T-cell (primary cell): Measurements from ENCODE around the gene ARHGEF28. TPM values are rescaled to one million over a fixed set of nuclear protein-coding genes. Genes with fewer than 3 reads are reported as not detected.

Experiments
- ATAC-seq, 4 experiments: fragments of 200-7000 bp in 3 of 4; fragments of 150-1000 bp in 1 of 4; cut with Tn5 transposase; replicated peaks in 1 of 4; 1 replicate in 3 of 4; 2 replicates in 1 of 4; pipeline ENCODE4 v1.10.0; 2021; ENCODE audit warnings: moderate library complexity in 3 of 4, mild to moderate bottlenecking in 2 of 4, moderate number of reproducible peaks in 1 of 4
- CTCF ChIA-PET, 2 donors: fragments of 300-600 bp; sonication (Branson Sonifier 250); formaldehyde crosslinking; loops; one replicate each; lab custom pipeline; 2022; ENCODE audit warnings: antibody characterized with exemption in 2 of 2; lab: Charles Lee
- POLR2A ChIA-PET, 2 donors: fragments of 300-600 bp; sonication (Branson Sonifier 250); formaldehyde crosslinking; loops; one replicate each; lab custom pipeline; 2022; ENCODE audit warnings: antibody characterized with exemption in 2 of 2; lab: Charles Lee
- DNase-seq, 35 experiments: peaks; one replicate each; pipeline versions ENCODE4 v3.0.0 to v3.0.0-alpha.2; 2013 to 2023
- H3K27ac ChIP-seq: one replicate; pipeline ENCODE4 v1.5.1; 2013; ENCODE audit warnings: low read length
- H3K27me3 ChIP-seq, 2 experiments: replicated peaks in 1 of 2; 1 replicate in 1 of 2; 2 replicates in 1 of 2; pipeline versions ENCODE4 v1.6.1 to v1.7.0; 2013; ENCODE audit warnings: low read length in 1 of 2, mixed read lengths in 1 of 2; ENCODE audit not compliant: control insufficient read depth in 2 of 2, insufficient read depth in 2 of 2; ENCODE audit errors: extremely low read depth in 1 of 2
- H3K36me3 ChIP-seq, 2 donors: 1 replicate in 1 of 2; 2 replicates in 1 of 2; pipeline versions ENCODE4 v1.6.1 to v1.7.0; 2013; ENCODE audit warnings: low read length in 1 of 2; ENCODE audit not compliant: control insufficient read depth in 2 of 2, insufficient read depth in 1 of 2; ENCODE audit errors: extremely low read depth in 1 of 2
- H3K4me1 ChIP-seq, 2 experiments: 1 replicate in 1 of 2; 2 replicates in 1 of 2; pipeline versions ENCODE4 v1.6.1 to v1.7.0; 2013; ENCODE audit warnings: low read length in 2 of 2, mixed read lengths in 1 of 2; ENCODE audit not compliant: insufficient read depth in 2 of 2, control insufficient read depth in 1 of 2; ENCODE audit errors: extremely low read depth in 1 of 2
- H3K4me3 ChIP-seq, 2 donors: 1 replicate in 1 of 2; 2 replicates in 1 of 2; pipeline versions ENCODE4 v1.5.1 to v1.7.0; 2013; ENCODE audit warnings: mild to moderate bottlenecking in 2 of 2, low read length in 1 of 2, moderate library complexity in 1 of 2; ENCODE audit not compliant: control insufficient read depth in 1 of 2; ENCODE audit errors: extremely low read depth in 1 of 2
- H3K9me3 ChIP-seq: 2 replicates; pipeline ENCODE4 v1.7.0; 2013
- H3K27ac Mint-ChIP-seq, 2 donors: one replicate each; pipeline ENCODE4 v1.8.0; 2020 to 2021; ENCODE audit warnings: mild to moderate bottlenecking in 2 of 2, mixed read lengths in 2 of 2
- H3K27me3 Mint-ChIP-seq, 2 donors: one replicate each; pipeline ENCODE4 v1.8.0; 2021 to 2022; ENCODE audit warnings: mixed read lengths in 2 of 2
- H3K36me3 Mint-ChIP-seq: one replicate; pipeline ENCODE4 v1.8.0; 2021; ENCODE audit warnings: mixed read lengths
- H3K4me1 Mint-ChIP-seq, 3 donors: one replicate each; pipeline ENCODE4 v1.8.0; 2020 to 2022; ENCODE audit warnings: mixed read lengths in 3 of 3, mild to moderate bottlenecking in 1 of 3
- H3K4me3 Mint-ChIP-seq, 3 donors: one replicate each; pipeline ENCODE4 v1.8.0; 2020 to 2022; ENCODE audit warnings: mild to moderate bottlenecking in 3 of 3, mixed read lengths in 3 of 3, moderate library complexity in 3 of 3
- H3K9me3 Mint-ChIP-seq, 3 donors: one replicate each; pipeline ENCODE4 v1.8.0; 2020 to 2022; ENCODE audit warnings: mixed read lengths in 3 of 3
- WGBS: methylation state at CpG from one replicate; pipeline ENCODE4 v1.1.5; 2013; ENCODE audit warnings: missing lambda C conversion rate; ENCODE audit not compliant: insufficient coverage; 5-methylcytosine and 5-hydroxymethylcytosine counted together
- total RNA-seq, 35 experiments: library from RNA in 6 of 35; stranded (reverse) in 6 of 35; fragments of 120-200 nt in 1 of 35; gene quantifications; one replicate each; pipeline versions ENCODE4 v1.2.1 to v1.2.4 and lab custom pipeline; 2013 to 2026

Gene ARHGEF28
- total RNA-seq, 5 donors from 2014 or later (not counting 1 experiment from before 2014, with no cell fraction given): 0.05 to 0.73 (median 0.36) TPM

DNA sequence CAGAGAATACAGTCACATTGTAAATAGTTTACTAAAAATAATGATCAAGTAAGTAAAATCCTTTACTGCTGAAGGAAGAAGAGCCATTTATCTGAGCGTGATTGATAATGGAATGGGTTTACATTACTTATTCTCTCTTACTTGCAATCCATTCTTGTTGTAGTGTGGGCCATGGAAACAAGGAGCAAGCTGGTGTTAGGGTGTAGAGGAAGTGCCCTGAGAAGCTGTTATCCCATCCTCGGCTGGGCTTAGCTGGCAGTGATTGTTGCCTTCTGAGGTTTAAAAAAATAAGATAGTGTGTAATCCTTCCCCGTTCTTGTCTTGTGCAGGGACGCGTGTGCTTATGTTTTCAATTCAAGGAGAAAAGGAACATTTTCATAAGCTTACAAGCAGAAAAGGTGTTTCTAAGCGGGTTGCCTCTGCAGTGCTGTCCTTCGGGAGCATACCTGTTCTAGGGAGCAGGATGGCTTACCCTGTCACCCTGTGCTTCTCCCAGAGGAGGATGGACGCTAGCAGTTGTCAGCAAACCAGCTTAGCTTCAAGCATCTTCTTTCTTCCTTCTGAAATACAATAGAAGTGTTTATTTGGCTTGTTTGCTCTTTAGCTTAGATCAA is 188.3 kb downstream of the ARHGEF28 start:
- 83% methylated on average over 2 of the region's 8 CpGs for WGBS
- ATAC-seq (no peak), DNase-seq (no peak)
- Mint-ChIP-seq H3K27me3 (peaks cover 10 to 28% of the 10 kb centered on the region in 2 donors), H3K9me3 (no peaks in the 10 kb centered on the region), H3K27ac (no peak overlapping the region), H3K4me3 (no peak overlapping the region), H3K4me1 (no peaks in the 10 kb centered on the region), H3K36me3 (no peaks in the 10 kb centered on the region)
- H3K4me1 ChIP-seq: no peaks in the 10 kb centered on the region
- H3K4me3 ChIP-seq: no peak overlapping the region
- POLR2A ChIA-PET: no interaction called here
- peaks cover 2 to 3% of the 10 kb centered on the region in 2 experiments for H3K27me3 ChIP-seq
- H3K36me3 ChIP-seq: no peaks in the 10 kb centered on the region
- H3K9me3 ChIP-seq: no peaks in the 10 kb centered on the region
- no peak overlapping the region for H3K27ac ChIP-seq
- CTCF ChIA-PET: interaction anchor here in 1 of 2 donors (1.5 kb wide), 1 partner anchor 21 kb away, joined by 4 read pairs; no protein-coding TSS in a partner anchor

DNA sequence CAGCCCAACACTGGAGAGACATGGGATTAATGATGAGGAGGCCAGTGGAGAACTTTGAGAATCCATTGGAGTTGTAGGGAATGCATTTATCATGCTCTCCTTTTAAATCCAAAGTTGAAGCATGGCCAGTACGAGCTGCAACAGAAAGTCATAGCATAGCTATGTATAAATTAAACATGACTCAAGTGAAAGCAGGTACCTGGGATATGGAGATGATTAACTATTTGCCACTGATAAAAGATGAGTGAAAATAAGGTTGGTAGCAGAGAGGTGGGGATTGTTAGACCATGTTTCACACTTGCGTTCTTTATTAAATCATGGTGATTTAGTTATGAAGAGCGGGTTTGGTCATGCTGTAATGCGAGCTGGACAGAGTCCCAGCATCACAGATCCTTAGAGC is 189.6 kb downstream of the ARHGEF28 start:
- WGBS: 86% methylated on average over 1 of the region's 4 CpGs
- no peaks in the 10 kb centered on the region for H3K36me3 ChIP-seq
- ATAC-seq (no peak), DNase-seq (no peak)
- H3K9me3 ChIP-seq: no peaks in the 10 kb centered on the region
- H3K27me3 ChIP-seq: peaks cover 0 to 2% of the 10 kb centered on the region in 2 experiments
- Mint-ChIP-seq H3K27me3 (peaks cover 10 to 28% of the 10 kb centered on the region in 2 donors), H3K27ac (no peak overlapping the region), H3K4me3 (no peak overlapping the region), H3K9me3 (no peaks in the 10 kb centered on the region), H3K4me1 (no peaks in the 10 kb centered on the region), H3K36me3 (no peaks in the 10 kb centered on the region)
- H3K4me1 ChIP-seq: no peaks in the 10 kb centered on the region
- ChIA-PET CTCF (interaction anchor here in 1 of 2 donors (0.5 to 1.5 kb wide), 2 partner anchors 22 to 32 kb away, joined by 3 to 4 read pairs; no protein-coding TSS in a partner anchor), POLR2A (no interaction called here)
- H3K27ac ChIP-seq: no peak overlapping the region
- no peak overlapping the region for H3K4me3 ChIP-seq

DNA sequence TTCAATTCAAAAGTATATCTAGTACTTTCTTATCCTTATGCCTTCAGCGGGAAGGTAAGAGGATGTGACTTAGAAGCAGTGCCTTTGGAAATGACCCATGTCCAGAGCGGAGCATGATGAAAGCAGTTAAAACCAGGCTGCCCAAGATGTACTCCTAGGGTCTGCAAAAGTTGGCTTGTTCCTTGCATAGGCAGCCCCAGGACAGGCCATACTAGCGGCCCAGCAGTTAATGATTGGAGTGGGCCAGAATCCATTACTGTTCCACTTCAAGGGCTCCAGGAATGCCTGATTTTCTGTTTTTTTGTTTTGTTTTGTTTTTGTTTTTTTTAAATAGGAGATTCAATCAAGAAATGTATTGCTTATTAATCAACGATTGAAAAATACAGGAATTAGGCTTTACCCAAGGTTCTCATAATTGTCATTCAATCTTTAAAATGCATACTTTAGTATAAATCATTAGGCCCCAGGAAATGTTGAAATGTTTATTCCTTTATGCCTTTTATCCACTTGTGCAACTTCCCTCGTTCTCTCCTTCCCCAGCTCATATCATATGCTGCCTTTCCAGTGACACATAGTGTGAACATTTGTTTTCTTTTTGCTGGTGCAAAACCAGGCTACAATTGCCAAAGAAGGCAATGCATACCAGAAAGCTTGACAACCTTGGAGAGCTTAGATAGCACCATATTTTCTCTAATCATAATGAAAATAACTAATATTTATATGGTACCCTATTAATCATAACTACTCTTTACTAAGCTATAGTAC is 190.8 kb downstream of the ARHGEF28 start:
- no peaks in the 10 kb centered on the region for H3K4me1 ChIP-seq
- CTCF ChIA-PET: no interaction called here
- Mint-ChIP-seq H3K36me3 (no peaks in the 10 kb centered on the region), H3K9me3 (no peaks in the 10 kb centered on the region), H3K27ac (no peak overlapping the region), H3K4me1 (no peaks in the 10 kb centered on the region), H3K27me3 (peaks cover 10 to 31% of the 10 kb centered on the region in 2 donors), H3K4me3 (no peak overlapping the region)
- no peaks in the 10 kb centered on the region for H3K36me3 ChIP-seq
- POLR2A ChIA-PET: no interaction called here
- H3K27ac ChIP-seq: no peak overlapping the region
- no peak overlapping the region for H3K4me3 ChIP-seq
- 100% methylated on average over 2 of the region's 5 CpGs for whole genome bisulfite sequencing
- ATAC-seq (no peak), DNase-seq (no peak)
- peaks cover 0 to 2% of the 10 kb centered on the region in 2 experiments for H3K27me3 ChIP-seq
- H3K9me3 ChIP-seq: no peaks in the 10 kb centered on the region

DNA sequence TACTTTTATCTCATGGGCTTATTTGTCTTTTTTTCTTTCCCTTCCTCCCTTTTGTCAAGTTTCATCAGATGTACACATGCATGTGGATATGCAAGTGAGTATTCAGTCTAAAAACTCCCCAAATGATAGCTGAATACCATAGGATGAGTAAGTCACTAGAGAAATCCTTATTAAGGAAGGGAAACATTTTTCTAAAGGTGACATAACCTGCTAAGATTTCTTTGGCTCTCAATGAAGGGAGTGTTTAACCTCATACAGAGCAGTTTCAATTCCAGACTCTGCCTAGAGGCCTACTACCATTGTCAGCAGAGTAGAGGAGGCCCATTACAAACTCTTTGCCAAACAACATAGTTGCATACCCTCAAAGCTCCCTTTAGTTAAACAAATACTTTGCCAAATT is 192.4 kb downstream of the ARHGEF28 start:
- Histone ChIP-seq H3K27me3 (peaks cover 0 to 4% of the 10 kb centered on the region in 2 experiments), H3K4me1 (no peaks in the 10 kb centered on the region), H3K9me3 (no peaks in the 10 kb centered on the region), H3K4me3 (no peak overlapping the region), H3K36me3 (no peaks in the 10 kb centered on the region), H3K27ac (no peak overlapping the region)
- no peaks in the 10 kb centered on the region for H3K4me1 Mint-ChIP-seq
- H3K9me3 Mint-ChIP-seq: no peaks in the 10 kb centered on the region
- DNase-seq (no peak), ATAC-seq (no peak)
- ChIA-PET CTCF (no interaction called here), POLR2A (interaction anchor here (0.7 to 0.9 kb wide), 2 partner anchors 13 to 15 kb away, joined by 3 read pairs; no protein-coding TSS in a partner anchor)
- H3K36me3 Mint-ChIP-seq: no peaks in the 10 kb centered on the region
- no peak overlapping the region for H3K27ac Mint-ChIP-seq
- H3K4me3 Mint-ChIP-seq: no peak overlapping the region
- H3K27me3 Mint-ChIP-seq: peaks cover 8 to 23% of the 10 kb centered on the region in 2 donors

DNA sequence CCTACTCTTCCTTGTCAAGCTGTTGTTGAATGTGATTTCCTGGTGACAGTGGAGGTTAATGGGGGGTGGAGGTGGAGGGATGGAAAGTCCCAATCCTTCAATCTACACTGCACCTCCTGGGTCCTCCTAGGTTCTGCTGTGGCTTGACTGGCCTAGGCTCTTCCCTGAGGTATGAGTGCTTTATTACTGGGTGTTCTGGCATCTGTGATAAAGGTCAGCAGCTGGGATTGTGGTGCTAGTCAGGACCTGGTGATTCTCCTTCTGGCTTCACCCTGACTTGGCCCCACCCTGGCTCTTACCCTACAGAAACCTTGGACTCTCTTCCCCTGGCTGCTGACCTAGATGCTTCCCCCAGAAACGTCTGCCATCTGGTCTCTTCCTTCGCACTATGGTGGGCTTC is 194.3 kb downstream of the ARHGEF28 start:
- ChIA-PET POLR2A (no interaction called here), CTCF (interaction anchor here in 1 of 2 donors (0.6 kb wide), 1 partner anchor 304 kb away, joined by 5 read pairs; no protein-coding TSS in a partner anchor)
- Mint-ChIP-seq H3K4me1 (no peaks in the 10 kb centered on the region), H3K27ac (no peak overlapping the region), H3K4me3 (no peak overlapping the region), H3K27me3 (peaks cover 5 to 15% of the 10 kb centered on the region in 2 donors), H3K36me3 (no peaks in the 10 kb centered on the region), H3K9me3 (no peaks in the 10 kb centered on the region)
- H3K4me1 ChIP-seq: no peaks in the 10 kb centered on the region
- H3K36me3 ChIP-seq: no peaks in the 10 kb centered on the region
- no peak overlapping the region for H3K4me3 ChIP-seq
- no peak for ATAC-seq
- no peaks in the 10 kb centered on the region for H3K9me3 ChIP-seq
- DNase-seq: no peak
- WGBS: 71% methylated on average over 2 of the region's 2 CpGs
- peaks cover 0 to 3% of the 10 kb centered on the region in 2 experiments for H3K27me3 ChIP-seq
- H3K27ac ChIP-seq: no peak overlapping the region

DNA sequence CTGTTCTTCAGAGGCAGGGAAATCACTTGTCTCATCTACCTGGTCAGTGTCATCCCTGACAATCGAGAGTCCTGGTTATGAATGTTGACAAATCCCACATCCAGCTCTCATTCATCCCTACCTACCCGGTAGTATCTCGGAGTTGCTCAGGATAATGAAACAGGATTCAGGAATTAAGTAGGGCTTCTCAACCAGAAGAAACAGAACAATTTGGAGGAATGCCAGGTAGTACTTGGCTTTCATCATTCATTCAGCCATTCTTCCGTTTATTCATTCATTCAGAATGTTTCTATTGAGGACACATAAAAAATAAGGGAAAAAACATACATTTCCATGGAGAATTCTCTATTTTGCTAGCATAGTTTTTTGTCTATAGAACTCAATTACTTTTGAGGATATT is 195.0 kb downstream of the ARHGEF28 start:
- peaks cover 0 to 3% of the 10 kb centered on the region in 2 experiments for H3K27me3 ChIP-seq
- ChIA-PET CTCF (interaction anchor here in 1 of 2 donors (0.6 kb wide), 1 partner anchor 305 kb away, joined by 5 read pairs; no protein-coding TSS in a partner anchor), POLR2A (no interaction called here)
- no peaks in the 10 kb centered on the region for H3K36me3 Mint-ChIP-seq
- H3K36me3 ChIP-seq: no peaks in the 10 kb centered on the region
- 100% methylated on average over 2 of the region's 4 CpGs for WGBS
- H3K4me1 Mint-ChIP-seq: no peaks in the 10 kb centered on the region
- ATAC-seq: no peak
- H3K9me3 ChIP-seq: no peaks in the 10 kb centered on the region
- no peaks in the 10 kb centered on the region for H3K4me1 ChIP-seq
- H3K4me3 ChIP-seq: no peak overlapping the region
- peaks cover 2 to 10% of the 10 kb centered on the region in 2 donors for H3K27me3 Mint-ChIP-seq
- no peak overlapping the region for H3K27ac ChIP-seq
- no peaks in the 10 kb centered on the region for H3K9me3 Mint-ChIP-seq
- no peak for DNase-seq
- H3K27ac Mint-ChIP-seq: no peak overlapping the region
- no peak overlapping the region for H3K4me3 Mint-ChIP-seq
